HG03135 (cell line): Measurements from ENCODE around the gene RAB34.

Source experiments
- ATAC-seq: cut with Tn5 transposase; IDR thresholded peaks from one replicate; pipeline ENCODE4 v1.9.1; 2021; ENCODE audit warnings: mild to moderate bottlenecking, moderate library complexity; ENCODE audit not compliant: unreplicated experiment

Gene RAB34

GRCh38 chr17:28717578-28718332 is at the start of gene RAB34:
Gene RAB34 (minus strand): TSS chr17:28717868. CDS start chr17:28717266, 602 bp downstream.
- no peak for ATAC-seq

GRCh38 chr17:28765038-28765437 is 47.4 kb upstream of the RAB34 start:
- no peak for ATAC-seq

- no peak for ATAC-seq
Observed at GRCh38 chr17:28763804-28764266, 46.2 kb upstream of the RAB34 start.

GRCh38 chr17:28763137-28763799 is 45.6 kb upstream of the RAB34 start:
- ATAC-seq, result no peak

DNA sequence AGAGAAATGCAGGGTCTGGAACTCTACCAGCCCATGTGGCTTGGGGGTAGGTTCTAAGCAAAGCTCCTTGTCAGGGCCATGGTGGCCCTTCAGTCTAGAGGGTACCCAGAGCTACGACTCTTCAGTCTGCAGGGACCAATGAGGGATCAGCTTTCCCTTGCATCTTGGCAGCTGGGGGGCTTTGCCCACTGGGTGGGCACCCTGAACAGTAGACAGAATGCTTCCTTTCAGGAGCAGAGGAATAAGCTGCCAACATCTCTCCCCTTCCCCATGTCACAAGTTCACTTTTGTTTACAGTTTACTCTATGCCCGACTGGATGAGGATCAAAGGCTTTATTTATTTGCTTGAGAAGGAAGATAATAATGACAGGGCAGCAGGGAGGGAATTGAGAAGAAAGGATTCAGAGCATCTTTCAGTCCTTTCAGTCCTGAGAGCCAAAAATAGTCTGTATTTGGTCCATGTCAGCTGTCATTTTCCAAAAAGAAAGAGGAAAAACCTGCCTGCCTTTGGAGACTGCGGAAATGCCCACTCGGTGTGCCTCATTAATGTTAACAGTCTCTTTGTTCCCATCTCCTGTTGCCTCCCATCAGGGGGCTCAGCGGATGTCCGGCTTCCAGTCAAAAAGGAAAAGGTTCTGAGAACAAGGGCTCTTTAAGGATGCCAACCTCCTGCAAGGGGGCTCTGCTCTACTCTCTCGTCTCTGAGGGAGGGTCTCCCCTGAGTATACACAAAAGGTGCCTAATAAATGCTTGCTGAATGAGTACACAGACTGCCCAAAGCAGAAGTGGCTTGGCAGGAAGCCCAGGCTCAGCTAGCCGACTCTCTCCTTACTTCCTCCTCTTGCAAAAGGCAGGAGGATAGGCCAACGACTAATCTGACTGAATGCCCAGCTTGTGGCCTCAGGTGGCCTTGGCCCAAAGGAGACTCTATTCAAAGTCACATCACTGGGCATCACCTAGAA is 43.2 kb upstream of the RAB34 start:
- ATAC-seq, result no peak

GRCh38 chr17:28759256-28759865 is 41.7 kb upstream of the RAB34 start:
- ATAC-seq, result no peak

DNA sequence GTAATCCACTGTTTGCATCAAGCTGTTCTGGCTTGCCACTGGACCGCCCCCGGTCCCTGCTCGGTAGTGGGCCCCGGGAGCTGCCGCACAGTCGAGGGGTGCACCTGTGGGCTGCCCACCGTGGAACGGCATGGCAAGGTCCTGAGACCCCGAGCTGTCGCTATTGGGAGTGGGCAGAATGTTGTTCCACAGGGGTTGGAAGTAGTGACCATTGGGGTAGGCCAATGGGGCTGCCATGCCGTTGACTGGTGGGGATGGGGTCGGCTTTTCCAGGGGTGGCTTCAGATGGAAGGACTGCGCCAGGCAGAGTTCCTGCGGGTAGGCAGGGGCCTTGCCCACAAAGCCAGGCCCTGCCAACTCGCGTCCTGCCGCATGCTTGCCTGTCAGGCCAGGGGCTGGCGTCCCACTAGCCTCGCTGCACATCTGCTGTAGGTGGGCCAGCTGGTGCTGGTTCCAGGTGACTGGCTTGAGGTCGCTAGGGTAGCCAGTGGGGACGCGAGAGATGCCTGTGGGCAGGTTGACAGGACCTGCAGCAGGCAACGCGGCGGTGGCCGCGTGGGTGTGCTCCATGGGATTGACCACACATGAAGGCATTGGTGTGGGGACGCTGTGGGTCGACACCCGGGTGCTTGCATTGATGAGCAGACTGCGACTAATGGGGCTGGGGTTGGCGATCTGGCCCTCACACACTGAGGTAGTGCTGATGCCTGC is 40.9 kb upstream of the RAB34 start:
- no peak for ATAC-seq

GRCh38 chr17:28756049-28756804 is 38.6 kb upstream of the RAB34 start:
- ATAC-seq, result no peak

DNA sequence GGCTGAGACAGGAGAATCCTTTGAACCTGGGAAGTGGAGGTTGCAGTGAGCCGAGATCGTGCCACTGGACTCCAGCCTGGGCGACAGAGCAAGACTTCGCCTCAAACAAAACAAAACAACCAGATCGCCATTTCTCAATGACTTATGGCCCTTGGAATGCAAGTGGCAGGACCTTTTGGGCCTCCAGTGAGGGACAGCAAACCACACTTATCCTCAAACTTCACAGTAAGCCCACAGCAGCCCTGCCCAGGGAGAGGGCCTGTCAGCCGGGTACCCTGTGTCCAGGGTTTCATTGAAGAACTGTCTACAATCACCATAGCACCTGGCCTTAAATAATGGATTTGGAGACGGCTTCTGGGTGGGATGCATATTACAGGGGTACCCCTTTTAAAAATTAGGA is 37.8 kb upstream of the RAB34 start:
- no peak for ATAC-seq

- ATAC-seq, result no peak
Observed at GRCh38 chr17:28751600-28752366, 34.1 kb upstream of the RAB34 start.

- peak; percentile 50 for ATAC-seq
Observed at GRCh38 chr17:28750178-28751047, 32.7 kb upstream of the RAB34 start.

GRCh38 chr17:28749516-28750177 is 32.0 kb upstream of the RAB34 start:
- no peak for ATAC-seq

DNA sequence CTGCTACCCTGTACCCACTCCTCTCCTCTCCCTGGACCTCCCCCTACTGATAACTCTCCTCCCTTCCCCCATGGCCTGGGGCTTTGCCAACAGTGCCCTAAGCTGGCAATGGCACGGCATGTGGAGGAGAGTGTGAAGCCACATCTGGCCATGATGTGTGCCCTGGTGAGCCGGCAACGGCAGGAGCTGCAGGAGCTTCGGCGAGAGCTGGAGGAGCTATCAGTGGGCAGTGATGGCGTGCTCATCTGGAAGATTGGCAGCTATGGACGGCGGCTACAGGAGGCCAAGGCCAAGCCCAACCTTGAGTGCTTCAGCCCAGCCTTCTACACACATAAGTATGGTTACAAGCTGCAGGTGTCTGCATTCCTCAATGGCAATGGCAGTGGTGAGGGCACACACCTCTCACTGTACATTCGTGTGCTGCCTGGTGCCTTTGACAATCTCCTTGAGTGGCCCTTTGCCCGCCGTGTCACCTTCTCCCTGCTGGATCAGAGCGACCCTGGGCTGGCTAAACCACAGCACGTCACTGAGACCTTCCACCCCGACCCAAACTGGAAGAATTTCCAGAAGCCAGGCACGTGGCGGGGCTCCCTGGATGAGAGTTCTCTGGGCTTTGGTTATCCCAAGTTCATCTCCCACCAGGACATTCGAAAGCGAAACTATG is 31.3 kb upstream of the RAB34 start:
- no peak for ATAC-seq

DNA sequence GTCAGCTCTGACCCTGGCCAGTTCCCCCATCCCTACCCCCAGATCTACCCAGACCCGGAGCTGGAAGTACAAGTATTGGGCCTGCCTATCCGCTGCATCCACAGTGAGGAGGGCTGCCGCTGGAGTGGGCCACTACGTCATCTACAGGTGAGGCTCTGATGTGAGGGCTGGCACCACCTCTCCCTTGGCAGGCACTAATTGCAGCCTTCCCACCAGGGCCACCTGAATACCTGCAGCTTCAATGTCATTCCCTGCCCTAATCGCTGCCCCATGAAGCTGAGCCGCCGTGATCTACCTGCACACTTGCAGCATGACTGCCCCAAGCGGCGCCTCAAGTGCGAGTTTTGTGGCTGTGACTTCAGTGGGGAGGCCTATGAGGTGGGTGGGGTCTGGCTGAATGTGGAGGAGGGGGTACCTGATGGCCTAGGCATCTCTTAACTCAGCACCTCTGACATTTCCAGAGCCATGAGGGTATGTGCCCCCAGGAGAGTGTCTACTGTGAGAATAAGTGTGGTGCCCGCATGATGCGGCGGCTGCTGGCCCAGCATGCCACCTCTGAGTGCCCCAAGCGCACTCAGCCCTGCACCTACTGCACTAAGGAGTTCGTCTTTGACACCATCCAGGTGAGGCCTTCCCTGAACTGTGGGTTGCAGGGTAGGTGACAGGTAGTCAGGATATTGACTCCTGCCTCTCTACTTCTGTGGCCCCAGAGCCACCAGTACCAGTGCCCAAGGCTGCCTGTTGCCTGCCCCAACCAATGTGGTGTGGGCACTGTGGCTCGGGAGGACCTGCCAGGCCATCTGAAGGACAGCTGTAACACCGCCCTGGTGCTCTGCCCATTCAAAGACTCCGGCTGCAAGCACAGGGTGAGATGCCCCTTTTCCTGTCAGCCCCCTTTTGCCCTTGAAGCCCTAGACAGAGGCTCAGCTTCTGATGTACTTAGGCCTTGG is 30.4 kb upstream of the RAB34 start:
- ATAC-seq, result no peak

DNA sequence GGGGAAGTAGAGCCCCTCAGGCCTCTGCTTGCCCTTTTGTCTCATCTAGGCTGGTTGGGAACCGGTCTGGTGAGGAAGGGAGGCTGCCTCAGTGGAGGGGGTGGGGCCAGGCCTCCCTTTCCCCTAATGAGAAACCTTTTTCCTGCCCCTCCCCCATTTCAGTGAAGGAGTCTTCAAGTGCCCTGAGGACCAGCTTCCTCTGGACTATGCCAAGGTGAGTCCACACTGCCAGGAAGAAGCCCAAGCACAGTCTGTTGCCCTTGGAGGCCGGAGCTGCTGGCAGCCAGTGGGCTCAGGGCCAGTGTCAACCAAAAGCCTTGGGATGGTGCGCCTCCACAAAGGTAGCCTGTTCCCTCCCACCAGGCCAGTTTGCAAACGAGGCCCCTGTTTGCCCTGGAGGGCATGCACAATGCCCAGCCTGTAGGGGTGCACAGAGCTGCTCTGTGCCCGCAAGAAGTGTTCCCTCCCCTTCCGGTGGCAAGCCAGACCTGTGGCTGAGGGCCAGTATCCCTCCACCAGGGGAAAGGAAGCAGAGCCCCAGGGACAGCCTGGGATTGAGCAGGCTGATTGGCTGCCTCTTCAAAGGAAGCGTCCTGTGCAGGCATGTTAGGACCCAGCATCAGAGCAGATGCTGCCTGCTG is 29.5 kb upstream of the RAB34 start:
- no peak for ATAC-seq
